SK-N-SH (cell line): Measurements from ENCODE around the gene TFAP2C. TPM values are rescaled to one million over a fixed set of nuclear protein-coding genes. Genes with fewer than 3 reads are reported as not detected.

Experiments
- CTCF ChIA-PET: fragments of 300-600, 350-600 bp; formaldehyde crosslinking; extraction: SDS; loops from one replicate; lab custom pipeline; 2021; lab: Yijun Ruan, JAX
- POLR2A ChIA-PET: fragments of 350-600 bp; sonication (Branson Sonifier 250); formaldehyde crosslinking; extraction: SDS; loops from one replicate; lab custom pipeline; 2020; ENCODE audit warnings: antibody characterized with exemption, inconsistent platforms; lab: Yijun Ruan, JAX
- DNase-seq: peaks from one replicate; pipeline ENCODE4 v3.0.0; 2012
- H2AFZ ChIP-seq: fragments of 200-600 bp; sonication (generic); 2 replicates; pipeline ENCODE4 v1.8.1; 2016; ENCODE audit warnings: antibody characterized with exemption, mild to moderate bottlenecking, low read depth
- H3F3A ChIP-seq: fragments of 200-600 bp; sonication (generic); replicated peaks from 2 replicates; pipeline ENCODE3; 2016; ENCODE audit warnings: antibody characterized with exemption, mild to moderate bottlenecking; ENCODE audit not compliant: insufficient read depth
- H3K27ac ChIP-seq, 2 experiments: fragments of 200-500 bp in 1 of 2; fragments of 200-600 bp in 1 of 2; sonication (Bioruptor generic) in 1 of 2; sonication (generic), shearing (Covaris generic) in 1 of 2; 2 replicates each; pipeline versions ENCODE4 v1.5.1 to v1.6.1; 2014 to 2016; ENCODE audit warnings: low read depth in 2 of 2, inconsistent platforms in 1 of 2, low read length in 1 of 2, mild to moderate bottlenecking in 1 of 2, mixed read lengths in 1 of 2
- H3K27me3 ChIP-seq: fragments of 200-600 bp; sonication (generic), shearing (Covaris generic); 2 replicates; pipeline ENCODE4 v1.6.1; 2016; ENCODE audit warnings: mixed run types; ENCODE audit not compliant: insufficient read depth
- H3K36me3 ChIP-seq, 2 experiments: fragments of 200-500 bp in 1 of 2; fragments of 200-600 bp in 1 of 2; sonication (Bioruptor generic) in 1 of 2; sonication (generic) in 1 of 2; replicated peaks in 1 of 2; 2 replicates each; pipeline versions ENCODE3 to v1.5.1; 2014 to 2016; ENCODE audit warnings: low read length in 1 of 2, mild to moderate bottlenecking in 1 of 2; ENCODE audit not compliant: insufficient read depth in 2 of 2, control insufficient read depth in 1 of 2
- H3K4me1 ChIP-seq, 2 experiments: fragments of 200-500 bp in 1 of 2; fragments of 200-600 bp in 1 of 2; sonication (Bioruptor generic) in 1 of 2; sonication (generic), shearing (Covaris generic) in 1 of 2; 2 replicates each; pipeline versions ENCODE4 v1.5.1 to v1.6.1; 2014 to 2016; ENCODE audit warnings: low read depth in 1 of 2, low read length in 1 of 2, mixed run types in 1 of 2; ENCODE audit not compliant: insufficient read depth in 2 of 2, control insufficient read depth in 1 of 2
- H3K4me2 ChIP-seq: fragments of 200-600 bp; sonication (generic), shearing (Covaris generic); 2 replicates; pipeline ENCODE4 v1.6.1; 2017; ENCODE audit warnings: mixed run types
- H3K4me3 ChIP-seq, 2 experiments: fragments of 200-500 bp in 1 of 2; fragments of 200-600 bp in 1 of 2; sonication (Bioruptor generic) in 1 of 2; sonication (generic), shearing (Covaris generic) in 1 of 2; 2 replicates each; pipeline versions ENCODE4 v1.5.1 to v1.8.1; 2014 to 2016; ENCODE audit warnings: low read depth in 2 of 2, inconsistent platforms in 1 of 2, low read length in 1 of 2, mild to moderate bottlenecking in 1 of 2, mixed read lengths in 1 of 2, moderate library complexity in 1 of 2
- H3K79me2 ChIP-seq: fragments of 200-600 bp; sonication (generic); 2 replicates; pipeline ENCODE4 v1.8.1; 2017; ENCODE audit warnings: mild to moderate bottlenecking; ENCODE audit not compliant: insufficient read depth
- H3K9ac ChIP-seq: fragments of 200-600 bp; sonication (generic); 2 replicates; pipeline ENCODE4 v1.6.1; 2017; ENCODE audit warnings: mixed run types
- H3K9me2 ChIP-seq: fragments of 200-600 bp; sonication (generic); 2 replicates; pipeline ENCODE4 v1.6.1; 2017; ENCODE audit warnings: mixed run types
- H3K9me3 ChIP-seq: fragments of 200-600 bp; sonication (generic); 2 replicates; pipeline ENCODE4 v1.6.1; 2017; ENCODE audit warnings: mixed run types, mild to moderate bottlenecking, moderate library complexity
- H4K20me1 ChIP-seq: fragments of 200-600 bp; sonication (generic); 2 replicates; pipeline ENCODE4 v1.6.1; 2017; ENCODE audit warnings: mild to moderate bottlenecking, mixed run types; ENCODE audit not compliant: insufficient read depth
- ELF1 ChIP-seq: IDR thresholded peaks from 2 replicates; pipeline ENCODE4 v1.4.0; 2012
- EP300 ChIP-seq, 2 experiments: IDR thresholded peaks; 2 replicates each; pipeline versions ENCODE4 v1.4.0 to v1.6.1; 2012; ENCODE audit warnings: borderline replicate concordance in 1 of 2, low read depth in 1 of 2, low read length in 1 of 2
- EZH2phosphoT487 ChIP-seq: fragments of 200-600 bp; sonication (generic); IDR thresholded peaks from 2 replicates; pipeline ENCODE4 v1.6.1; 2017; ENCODE audit warnings: low read depth, mixed run types, mild to moderate bottlenecking, antibody characterized with exemption, moderate library complexity, borderline replicate concordance
- FOSL2 ChIP-seq: IDR thresholded peaks from 2 replicates; pipeline ENCODE4 v1.4.0; 2012; ENCODE audit warnings: low read depth, mild to moderate bottlenecking, moderate library complexity, borderline replicate concordance
- FOXM1 ChIP-seq: IDR thresholded peaks from 2 replicates; pipeline ENCODE4 v1.4.0; 2012; ENCODE audit warnings: low read depth, mild to moderate bottlenecking
- GATA2 ChIP-seq: sonication (generic); formaldehyde crosslinking; IDR thresholded peaks from 2 replicates; pipeline ENCODE4 v1.5.0; 2020; ENCODE audit warnings: mild to moderate bottlenecking, missing genetic modification reagents
- MEF2A ChIP-seq: IDR thresholded peaks from 2 replicates; pipeline ENCODE4 v1.4.0; 2012; ENCODE audit warnings: low read depth, borderline replicate concordance
- NFIC ChIP-seq: IDR thresholded peaks from 2 replicates; pipeline ENCODE4 v1.4.0; 2012; ENCODE audit warnings: borderline replicate concordance
- NRF1 ChIP-seq: IDR thresholded peaks from 2 replicates; pipeline ENCODE4 v1.6.1; 2012; ENCODE audit warnings: low read depth, mild to moderate bottlenecking, low read length
- PBX3 ChIP-seq: IDR thresholded peaks from 2 replicates; pipeline ENCODE4; 2012
- RAD21 ChIP-seq: IDR thresholded peaks from 2 replicates; pipeline ENCODE4 v1.6.1; 2012; ENCODE audit warnings: mild to moderate bottlenecking, low read length
- RCOR1 ChIP-seq: fragments of 150-350 bp; IDR thresholded peaks from 2 replicates; pipeline ENCODE4 v1.6.1; 2017; ENCODE audit warnings: antibody characterized with exemption, low read length
- RXRA ChIP-seq: IDR thresholded peaks from 2 replicates; pipeline ENCODE4 v1.4.0; 2012; ENCODE audit warnings: low read depth, mild to moderate bottlenecking, borderline replicate concordance
- SIN3A ChIP-seq: IDR thresholded peaks from 2 replicates; pipeline ENCODE4 v1.6.1; 2012; ENCODE audit warnings: low read depth, mild to moderate bottlenecking, low read length, moderate library complexity, borderline replicate concordance
- SMC3 ChIP-seq: IDR thresholded peaks from 2 replicates; pipeline ENCODE4 v1.6.1; 2012; ENCODE audit warnings: low read depth, low read length, improper control_type of control experiment
- TAF1 ChIP-seq: IDR thresholded peaks from 2 replicates; pipeline ENCODE4 v1.6.1; 2012; ENCODE audit warnings: low read depth, mild to moderate bottlenecking, low read length, moderate library complexity, borderline replicate concordance
- TCF12 ChIP-seq: IDR thresholded peaks from 2 replicates; pipeline ENCODE4 v1.4.0; 2012
- YY1 ChIP-seq: IDR thresholded peaks from 2 replicates; pipeline ENCODE4 v1.4.0; 2012; ENCODE audit warnings: low read depth, mild to moderate bottlenecking
- ZBTB33 ChIP-seq: IDR thresholded peaks from 2 replicates; pipeline ENCODE4 v1.4.0; 2012; ENCODE audit warnings: low read depth, borderline replicate concordance
- WGBS: methylation state at CpG from one replicate; pipeline ENCODE4 v1.1.6; 2017; ENCODE audit warnings: low lambda C conversion rate; 5-methylcytosine and 5-hydroxymethylcytosine counted together
- polyA plus RNA-seq, 3 experiments: library from polyadenylated mRNA; depleted of rRNA; stranded (reverse); fragments of >200 nt; gene quantifications; 2 replicates each; pipeline ENCODE4 v1.2.3, GENCODE V29; 2012
- TF ChIP-seq, protein P1 (sequence below): IDR thresholded peaks from 2 replicates; pipeline ENCODE4 v1.4.0; 2012; ENCODE audit warnings: low read depth, borderline replicate concordance
- TF ChIP-seq, protein P2 (sequence below): IDR thresholded peaks from 2 replicates; pipeline ENCODE4 v1.4.0; 2012; ENCODE audit warnings: low read depth
- TF ChIP-seq, protein P3 (sequence below): fragments of 150-350 bp; IDR thresholded peaks from 2 replicates; pipeline ENCODE4 v1.6.1; 2017; ENCODE audit warnings: antibody characterized with exemption, low read length, low read depth, borderline replicate concordance

TFAP2C gene
- polyA plus RNA-seq, 1 of the 3 experiments (the other 2 are of a cell fraction), result not detected

GRCh38 chr20:56589633-56590032, 39.5 kb upstream of the TFAP2C start:
- TF ChIP-seq PBX3, result no peak
- TF ChIP-seq SMC3, result no peak
- TF ChIP-seq ELF1, result no peak
- TF ChIP-seq, protein P1, sequence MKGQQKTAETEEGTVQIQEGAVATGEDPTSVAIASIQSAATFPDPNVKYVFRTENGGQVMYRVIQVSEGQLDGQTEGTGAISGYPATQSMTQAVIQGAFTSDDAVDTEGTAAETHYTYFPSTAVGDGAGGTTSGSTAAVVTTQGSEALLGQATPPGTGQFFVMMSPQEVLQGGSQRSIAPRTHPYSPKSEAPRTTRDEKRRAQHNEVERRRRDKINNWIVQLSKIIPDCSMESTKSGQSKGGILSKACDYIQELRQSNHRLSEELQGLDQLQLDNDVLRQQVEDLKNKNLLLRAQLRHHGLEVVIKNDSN, result no peak
- no peak for TF ChIP-seq EZH2phosphoT487
- TF ChIP-seq ZBTB33, result no peak
- TF ChIP-seq NFIC, result no peak
- TF ChIP-seq NRF1, result no peak
- TF ChIP-seq, protein P2, sequence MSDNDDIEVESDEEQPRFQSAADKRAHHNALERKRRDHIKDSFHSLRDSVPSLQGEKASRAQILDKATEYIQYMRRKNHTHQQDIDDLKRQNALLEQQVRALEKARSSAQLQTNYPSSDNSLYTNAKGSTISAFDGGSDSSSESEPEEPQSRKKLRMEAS, result no peak
- TF ChIP-seq FOSL2, result no peak
- no peaks in the 10 kb centered on the region for H3K9me2 ChIP-seq
- H3K36me3 ChIP-seq, result no peaks in the 10 kb centered on the region
- no peak overlapping the region for H3K4me3 ChIP-seq
- H3K9me3 ChIP-seq, result no peaks in the 10 kb centered on the region
- H4K20me1 ChIP-seq, result no peaks in the 10 kb centered on the region
- H3K4me1 ChIP-seq, result no peaks in the 10 kb centered on the region
- H3K27ac ChIP-seq, result no peak overlapping the region
- DNase-seq, result no peak
- H3K27me3 ChIP-seq, result peaks cover 8% of the 10 kb centered on the region; the same call in 1 of the 2 replicates
- H3K79me2 ChIP-seq, result no peaks in the 10 kb centered on the region
- H3K9ac ChIP-seq, result no peak overlapping the region
- no peaks in the 10 kb centered on the region for H3F3A ChIP-seq
- ChIA-PET CTCF (interaction anchor here (0.6 kb wide), 1 partner anchor 480 kb away, joined by 3 read pairs; no protein-coding TSS in a partner anchor), POLR2A (no interaction called here)
- H3K4me2 ChIP-seq, result no peak overlapping the region
- WGBS, result 19% methylated on average over 5 of the region's 5 CpGs
- H2AFZ ChIP-seq, result no peak overlapping the region

DNA sequence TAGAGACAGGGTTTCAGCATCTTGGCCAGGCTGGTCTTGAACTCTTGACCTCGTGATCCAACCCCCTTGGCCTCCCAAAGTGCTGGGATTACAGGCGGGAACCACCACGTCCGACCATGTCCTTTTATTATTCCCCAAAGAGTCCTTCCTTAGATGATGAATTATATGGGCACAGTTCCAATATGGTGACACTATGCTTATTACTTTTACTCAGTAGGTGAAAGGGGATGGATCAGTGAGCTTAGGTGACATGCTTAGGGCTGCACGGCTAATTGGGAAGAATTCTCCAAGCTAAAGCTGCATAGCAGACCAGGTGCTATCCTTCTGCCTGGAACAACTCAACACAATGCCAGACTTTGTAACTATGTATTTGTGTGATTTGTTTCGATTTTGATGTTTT, 38.2 kb upstream of the TFAP2C start:
- Histone ChIP-seq H3K4me3 (no peak overlapping the region), H3K27me3 (peaks cover 16% of the 10 kb centered on the region; the same call in 1 of the 2 replicates), H3K4me2 (no peak overlapping the region), H3K36me3 (no peaks in the 10 kb centered on the region), H3K9me2 (no peaks in the 10 kb centered on the region), H3F3A (no peaks in the 10 kb centered on the region), H3K9ac (no peak overlapping the region), H3K9me3 (no peaks in the 10 kb centered on the region), H4K20me1 (no peaks in the 10 kb centered on the region), H3K27ac (no peak overlapping the region), H3K4me1 (no peaks in the 10 kb centered on the region), H2AFZ (no peak overlapping the region), H3K79me2 (no peaks in the 10 kb centered on the region)
- POLR2A ChIA-PET, result no interaction called here
- CTCF ChIA-PET, result no interaction called here
- 29% methylated on average over 6 of the region's 6 CpGs for WGBS
- DNase-seq, result no peak
- TF ChIP-seq, protein P3, sequence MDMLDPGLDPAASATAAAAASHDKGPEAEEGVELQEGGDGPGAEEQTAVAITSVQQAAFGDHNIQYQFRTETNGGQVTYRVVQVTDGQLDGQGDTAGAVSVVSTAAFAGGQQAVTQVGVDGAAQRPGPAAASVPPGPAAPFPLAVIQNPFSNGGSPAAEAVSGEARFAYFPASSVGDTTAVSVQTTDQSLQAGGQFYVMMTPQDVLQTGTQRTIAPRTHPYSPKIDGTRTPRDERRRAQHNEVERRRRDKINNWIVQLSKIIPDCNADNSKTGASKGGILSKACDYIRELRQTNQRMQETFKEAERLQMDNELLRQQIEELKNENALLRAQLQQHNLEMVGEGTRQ, result no peak
- no peak for TF ChIP-seq GATA2 (CRISPR knock-in tag)
- TF ChIP-seq SIN3A, result no peak
- TF ChIP-seq EP300 (IDR thresholded peaks at IDR 0.05; ENCODE audit: borderline replicate concordance in 1 of 2, low read depth in 1 of 2, low read length in 1 of 2), result no peak
- no peak for TF ChIP-seq MEF2A
- TF ChIP-seq EZH2phosphoT487, result no peak
- TF ChIP-seq NRF1, result no peak
- no peak for TF ChIP-seq RAD21
- TF ChIP-seq TCF12, result no peak
- TF ChIP-seq FOXM1, result no peak
- no peak for TF ChIP-seq YY1
- no peak for TF ChIP-seq TAF1
- TF ChIP-seq SMC3, result no peak
- TF ChIP-seq PBX3, result no peak
- TF ChIP-seq, protein P2, result no peak
- TF ChIP-seq RCOR1, result no peak
- no peak for TF ChIP-seq RXRA
